Natural killer cell (primary cell): ENCODE results near the gene NEU3. TPM values are rescaled to one million over a fixed set of nuclear protein-coding genes. Genes with fewer than 3 reads are reported as not detected.

ENCODE experiments used
- ATAC-seq, 3 donors: fragments of 150-1000 bp in 2 of 3; fragments of 200-7000 bp in 1 of 3; cut with Tn5 transposase; 1 replicate in 1 of 3; 2 replicates in 2 of 3; pipeline ENCODE4 v1.10.0; 2021; ENCODE audit warnings: mild to moderate bottlenecking in 2 of 3, moderate library complexity in 2 of 3
- DNase-seq, 2 donors: peaks; one replicate each; pipeline versions ENCODE4 v3.0.0 to v3.0.0-alpha.2; 2013 to 2021; ENCODE audit warnings: mixed read lengths in 1 of 2
- H3K27ac ChIP-seq: one replicate; pipeline ENCODE4 v1.5.1; 2013; ENCODE audit warnings: mild to moderate bottlenecking, low read length
- H3K27me3 ChIP-seq: one replicate; pipeline ENCODE4 v1.6.1; 2013; ENCODE audit warnings: low read length; ENCODE audit not compliant: control insufficient read depth, insufficient read depth
- H3K36me3 ChIP-seq: one replicate; pipeline ENCODE4 v1.6.1; 2013; ENCODE audit warnings: low read length; ENCODE audit not compliant: control insufficient read depth, insufficient read depth
- H3K4me1 ChIP-seq: one replicate; pipeline ENCODE4 v1.6.1; 2013; ENCODE audit warnings: low read length; ENCODE audit not compliant: control insufficient read depth, insufficient read depth
- H3K4me3 ChIP-seq: one replicate; pipeline ENCODE4 v1.5.1; 2013; ENCODE audit warnings: low read length
- H3K9me3 ChIP-seq: one replicate; pipeline ENCODE4 v1.6.1; 2013; ENCODE audit warnings: low read length; ENCODE audit not compliant: control insufficient read depth, insufficient read depth
- H3K27ac Mint-ChIP-seq, 2 donors: one replicate each; pipeline ENCODE4 v1.8.0; 2022; ENCODE audit warnings: mild to moderate bottlenecking in 2 of 2, mixed read lengths in 2 of 2, moderate library complexity in 1 of 2
- H3K27me3 Mint-ChIP-seq, 2 donors: one replicate each; pipeline ENCODE4 v1.8.0; 2022; ENCODE audit warnings: low read depth in 2 of 2, mixed read lengths in 2 of 2
- H3K36me3 Mint-ChIP-seq: one replicate; pipeline ENCODE4 v1.8.0; 2022; ENCODE audit warnings: mixed read lengths
- H3K4me1 Mint-ChIP-seq, 2 donors: one replicate each; pipeline ENCODE4 v1.8.0; 2022; ENCODE audit warnings: mixed read lengths in 2 of 2
- H3K4me3 Mint-ChIP-seq: one replicate; pipeline ENCODE4 v1.8.0; 2022; ENCODE audit warnings: mild to moderate bottlenecking, moderate library complexity, mixed read lengths
- H3K9me3 Mint-ChIP-seq, 2 donors: one replicate each; pipeline ENCODE4 v1.8.0; 2022; ENCODE audit warnings: mixed read lengths in 2 of 2
- CTCF ChIP-seq: fragments of 200-600 bp; IDR thresholded peaks from one replicate; pipeline ENCODE4 v1.8.0; 2022; ENCODE audit warnings: antibody characterized with exemption
- WGBS: methylation state at CpG from one replicate; pipeline ENCODE4 v1.1.7; 2013; ENCODE audit warnings: missing lambda C conversion rate; ENCODE audit not compliant: insufficient coverage; 5-methylcytosine and 5-hydroxymethylcytosine counted together
- intact Hi-C: fragments of 100-400 bp; cut with micrococcal nuclease; formaldehyde crosslinking; loops from one replicate; pipeline ENCODE4 v1.14.2; 2022
- total RNA-seq, 4 donors: library from RNA; stranded (reverse); fragments of 120-200 nt in 1 of 4; gene quantifications; one replicate each; pipeline versions ENCODE4 v1.2.3 to v1.2.4, GENCODE V29; 2013 to 2022

Gene NEU3
- total RNA-seq, 3 donors from 2014 or later (not counting 1 experiment from before 2014, with no cell fraction given): 16.9 to 24.3 (median 17.5) TPM

DNA sequence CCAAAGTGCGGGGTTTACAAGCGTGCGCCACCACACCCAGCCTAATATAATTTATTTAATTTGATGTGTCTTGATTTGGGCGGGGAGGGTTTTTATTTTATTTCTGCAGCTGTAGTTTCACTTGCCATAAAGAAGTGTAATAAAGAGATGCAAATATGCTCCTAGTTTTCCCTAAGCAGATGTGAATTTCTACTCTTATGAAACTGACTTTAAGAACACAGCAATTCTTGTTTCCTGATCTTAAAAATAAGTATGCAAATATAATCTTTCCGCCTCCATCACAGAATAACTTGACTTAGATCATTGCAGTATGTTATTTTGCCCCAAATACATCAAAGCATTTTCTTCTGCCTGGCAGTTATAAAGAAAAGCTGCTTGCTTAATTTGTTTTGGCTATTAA is 35.3 kb upstream of the NEU3 start:
- no peaks in the 10 kb centered on the region for H3K27me3 Mint-ChIP-seq
- DNase-seq (no peak), ATAC-seq (no peak)
- H3K36me3 Mint-ChIP-seq: no peaks in the 10 kb centered on the region
- WGBS: no CpG with 5 or more reads among the region's 5 CpGs
- intact Hi-C loops: no loop called here
- H3K27ac ChIP-seq: peak overlapping the region; percentile 11
- peaks cover 26% of the 10 kb centered on the region for H3K4me1 ChIP-seq
- no peak overlapping the region for H3K4me3 ChIP-seq
- no peaks in the 10 kb centered on the region for H3K9me3 ChIP-seq
- H3K4me1 Mint-ChIP-seq: peaks cover 79 to 94% of the 10 kb centered on the region in 2 donors
- H3K9me3 Mint-ChIP-seq: no peaks in the 10 kb centered on the region
- no peaks in the 10 kb centered on the region for H3K27me3 ChIP-seq
- H3K27ac Mint-ChIP-seq: peak overlapping the region; percentile 25 to 54
- H3K4me3 Mint-ChIP-seq: no peak overlapping the region
- TF ChIP-seq CTCF: no peak
- H3K36me3 ChIP-seq: peaks cover 17% of the 10 kb centered on the region

DNA sequence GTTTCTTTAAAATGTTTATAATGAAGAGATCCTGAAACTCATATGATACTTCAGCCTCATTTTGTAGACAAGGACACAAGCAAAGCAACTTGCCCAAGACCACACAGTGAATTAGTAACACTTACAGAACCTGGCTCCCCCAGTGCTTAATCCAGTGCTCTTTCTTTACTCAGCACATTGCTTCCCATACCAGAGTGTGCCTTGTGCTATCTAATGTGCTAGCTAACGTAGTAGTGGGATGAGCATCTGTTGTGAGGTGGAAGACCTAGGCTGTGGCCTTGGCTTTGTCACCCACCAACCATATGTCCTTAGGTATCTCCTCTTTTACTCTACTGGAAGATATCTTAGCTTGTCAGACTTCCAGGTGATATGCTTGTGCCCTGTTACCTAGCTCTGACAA is 34.5 kb upstream of the NEU3 start:
- no peak for TF ChIP-seq CTCF
- Histone ChIP-seq H3K27me3 (no peaks in the 10 kb centered on the region), H3K4me1 (peaks cover 22% of the 10 kb centered on the region), H3K27ac (no peak overlapping the region), H3K36me3 (peaks cover 17% of the 10 kb centered on the region), H3K9me3 (no peaks in the 10 kb centered on the region), H3K4me3 (no peak overlapping the region)
- ATAC-seq (no peak), DNase-seq (no peak)
- H3K36me3 Mint-ChIP-seq: no peaks in the 10 kb centered on the region
- H3K9me3 Mint-ChIP-seq: no peaks in the 10 kb centered on the region
- intact Hi-C loops: no loop called here
- peaks cover 79 to 94% of the 10 kb centered on the region in 2 donors for H3K4me1 Mint-ChIP-seq
- H3K27ac Mint-ChIP-seq: peak overlapping the region; percentile 25 to 54
- 80% methylated on average over 1 of the region's 1 CpG for WGBS
- H3K4me3 Mint-ChIP-seq: no peak overlapping the region
- no peaks in the 10 kb centered on the region for H3K27me3 Mint-ChIP-seq

GRCh38 chr11:74956397-74957015 is 32.2 kb upstream of the NEU3 start:
- no peaks in the 10 kb centered on the region for H3K9me3 Mint-ChIP-seq
- DNase-seq (no peak), ATAC-seq (no peak)
- intact Hi-C loops: no loop called here
- no peak for TF ChIP-seq CTCF
- no peaks in the 10 kb centered on the region for H3K27me3 ChIP-seq
- no peak overlapping the region for H3K4me3 ChIP-seq
- H3K27me3 Mint-ChIP-seq: no peaks in the 10 kb centered on the region
- peaks cover 20% of the 10 kb centered on the region for H3K36me3 ChIP-seq
- H3K27ac ChIP-seq: no peak overlapping the region
- no peaks in the 10 kb centered on the region for H3K36me3 Mint-ChIP-seq
- no peaks in the 10 kb centered on the region for H3K9me3 ChIP-seq
- H3K27ac Mint-ChIP-seq: peak overlapping the region in 1 of 2 donors; percentile 37
- WGBS: 86% methylated on average over 4 of the region's 4 CpGs
- no peak overlapping the region for H3K4me3 Mint-ChIP-seq
- peaks cover 4% of the 10 kb centered on the region for H3K4me1 ChIP-seq
- peaks cover 71 to 88% of the 10 kb centered on the region in 2 donors for H3K4me1 Mint-ChIP-seq
